OCI-LY7 (cell line): ENCODE data around the gene TTLL5. TPM values are rescaled to one million over a fixed set of nuclear protein-coding genes. Genes with fewer than 3 reads are reported as not detected.

Experiments
- BruUV-seq: library from RNA; stranded (reverse); fragments of 400-500 nt; replicated peaks from 2 replicates; lab custom pipeline; 2021; lab: Mats Ljungman, UMichigan
- CTCF ChIA-PET: fragments of 300-600 bp; sonication (Branson Sonifier 250); formaldehyde crosslinking; loops from one replicate; lab custom pipeline; 2022; ENCODE audit warnings: antibody characterized with exemption; ENCODE audit not compliant: unreplicated experiment; lab: Charles Lee
- POLR2A ChIA-PET: fragments of 300-600 bp; sonication (Branson Sonifier 250); formaldehyde crosslinking; loops from one replicate; lab custom pipeline; 2022; ENCODE audit warnings: antibody characterized with exemption; lab: Charles Lee
- DNase-seq: peaks from one replicate; pipeline ENCODE4 v3.0.0-alpha.2; 2015; ENCODE audit warnings: low spot score
- H2AFZ ChIP-seq: fragments of 200-600 bp; sonication (generic), shearing (Covaris generic); 2 replicates; pipeline ENCODE4 v1.6.1; 2014; ENCODE audit warnings: mild to moderate bottlenecking, antibody characterized with exemption, low read length, moderate library complexity
- H3K27ac ChIP-seq: fragments of 200-600 bp; sonication (generic); 2 replicates; pipeline ENCODE4 v1.5.1; 2014; ENCODE audit warnings: mixed run types, low read depth, mild to moderate bottlenecking, moderate library complexity, low read length, inconsistent platforms; ENCODE audit not compliant: poor library complexity, severe bottlenecking
- H3K36me3 ChIP-seq: fragments of 200-600 bp; sonication (generic); 2 replicates; pipeline ENCODE4 v1.6.1; 2014; ENCODE audit warnings: mild to moderate bottlenecking, antibody characterized with exemption, low read length, moderate library complexity, mixed read lengths; ENCODE audit not compliant: insufficient read depth
- H3K4me1 ChIP-seq: fragments of 200-600 bp; sonication (generic); 2 replicates; pipeline ENCODE4 v1.5.1; 2014; ENCODE audit warnings: mild to moderate bottlenecking, low read length; ENCODE audit not compliant: insufficient read depth, poor library complexity, severe bottlenecking
- H3K4me2 ChIP-seq: fragments of 200-600 bp; sonication (generic); 2 replicates; pipeline ENCODE4 v1.6.1; 2014; ENCODE audit warnings: mild to moderate bottlenecking, low read length
- H3K4me3 ChIP-seq: fragments of 200-600 bp; sonication (generic); 2 replicates; pipeline ENCODE4 v1.5.1; 2014; ENCODE audit warnings: mild to moderate bottlenecking, low read depth, low read length; ENCODE audit not compliant: poor library complexity, severe bottlenecking
- H3K79me2 ChIP-seq: fragments of 200-600 bp; sonication (generic); 2 replicates; pipeline ENCODE4 v1.6.1; 2016; ENCODE audit warnings: low read depth, mild to moderate bottlenecking, low read length, moderate library complexity, mixed read lengths; ENCODE audit not compliant: insufficient read depth
- H3K9me2 ChIP-seq: fragments of 200-600 bp; sonication (generic); 2 replicates; pipeline ENCODE4 v1.6.1; 2016; ENCODE audit warnings: mild to moderate bottlenecking, low read length, mixed read lengths; ENCODE audit not compliant: insufficient read depth
- H3K9me3 ChIP-seq: fragments of 200-600 bp; sonication (generic); 2 replicates; pipeline ENCODE4 v1.6.1; 2014; ENCODE audit warnings: mild to moderate bottlenecking, mixed run types, low read length, mixed read lengths
- H4K20me1 ChIP-seq: fragments of 200-600 bp; sonication (generic); 2 replicates; pipeline ENCODE4 v1.6.1; 2014; ENCODE audit warnings: mild to moderate bottlenecking, antibody characterized with exemption, low read length, moderate library complexity, mixed read lengths; ENCODE audit not compliant: insufficient read depth
- CTCF ChIP-seq: fragments of 200-600 bp; sonication (generic); conservative IDR thresholded peaks from 2 replicates; pipeline ENCODE4 v1.5.1; 2014; ENCODE audit warnings: mild to moderate bottlenecking, antibody characterized with exemption, low read length, moderate library complexity, mixed read lengths
- EZH2phosphoT487 ChIP-seq: fragments of 200-600 bp; sonication (generic); IDR thresholded peaks from 2 replicates; pipeline ENCODE4 v1.6.1; 2018; ENCODE audit warnings: low read depth, borderline replicate concordance, mild to moderate bottlenecking, mixed run types, antibody characterized with exemption, low read length, moderate library complexity, mixed read lengths
- intact Hi-C: fragments of 100-400 bp; cut with micrococcal nuclease; formaldehyde crosslinking; loops from one replicate; pipeline ENCODE4 v1.10.0; 2022; ENCODE audit not compliant: unreplicated experiment
- total RNA-seq, 2 experiments: library from RNA; depleted of rRNA in 1 of 2; stranded (reverse); fragments of >200 nt in 1 of 2; shearing (Covaris generic) in 1 of 2; gene quantifications; 2 replicates each; pipeline ENCODE4 v1.2.3, GENCODE V29; 2014 to 2022

TTLL5 gene
- total RNA-seq, 2 experiments from 2014 or later: 34.3 to 55.6 TPM

GRCh38 chr14:75769047-75769685 lies 108.1 kb downstream of the TTLL5 start:
- ChIA-PET POLR2A (no interaction called here), CTCF (no interaction called here)
- TF ChIP-seq CTCF: no peak
- TF ChIP-seq EZH2phosphoT487: no peak
- DNase-seq: no peak
- no peaks in the 10 kb centered on the region for H3K79me2 ChIP-seq
- BruUV-seq: no TSS peak
- no peaks in the 10 kb centered on the region for H3K9me2 ChIP-seq
- no peaks in the 10 kb centered on the region for H3K4me1 ChIP-seq
- no peak overlapping the region for H2AFZ ChIP-seq
- H3K4me3 ChIP-seq: no peak overlapping the region
- no peak overlapping the region for H3K4me2 ChIP-seq
- H3K9me3 ChIP-seq: no peaks in the 10 kb centered on the region
- H3K36me3 ChIP-seq: peaks cover 38% of the 10 kb centered on the region
- intact Hi-C loops: no loop called here
- no peak overlapping the region for H3K27ac ChIP-seq
- no peaks in the 10 kb centered on the region for H4K20me1 ChIP-seq

GRCh38 chr14:75770635-75771034 lies 109.6 kb downstream of the TTLL5 start:
- Histone ChIP-seq H3K4me1 (no peaks in the 10 kb centered on the region), H3K9me3 (no peaks in the 10 kb centered on the region), H3K4me2 (no peak overlapping the region), H3K79me2 (no peaks in the 10 kb centered on the region), H4K20me1 (no peaks in the 10 kb centered on the region), H2AFZ (no peak overlapping the region), H3K36me3 (peaks cover 40% of the 10 kb centered on the region), H3K4me3 (no peak overlapping the region), H3K9me2 (no peaks in the 10 kb centered on the region), H3K27ac (no peak overlapping the region)
- intact Hi-C loops: no loop called here
- CTCF ChIA-PET: no interaction called here
- no peak for TF ChIP-seq EZH2phosphoT487
- TF ChIP-seq CTCF: no peak
- no TSS peak for BruUV-seq
- POLR2A ChIA-PET: no interaction called here
- DNase-seq: no peak

- H3K27ac ChIP-seq: no peak overlapping the region
- no peaks in the 10 kb centered on the region for H3K9me2 ChIP-seq
- BruUV-seq: no TSS peak
- H3K4me3 ChIP-seq: no peak overlapping the region
- no peak for DNase-seq
- H2AFZ ChIP-seq: no peak overlapping the region
- no peak overlapping the region for H3K4me2 ChIP-seq
- H3K4me1 ChIP-seq: no peaks in the 10 kb centered on the region
- POLR2A ChIA-PET: no interaction called here
- no peaks in the 10 kb centered on the region for H4K20me1 ChIP-seq
- CTCF ChIA-PET: no interaction called here
- TF ChIP-seq EZH2phosphoT487: no peak
- no peak for TF ChIP-seq CTCF
- H3K9me3 ChIP-seq: no peaks in the 10 kb centered on the region
- intact Hi-C loops: no loop called here
- H3K79me2 ChIP-seq: no peaks in the 10 kb centered on the region
- H3K36me3 ChIP-seq: peaks cover 43% of the 10 kb centered on the region
Observed at GRCh38 chr14:75771595-75771994, 110.5 kb downstream of the TTLL5 start.
